HL-60/S4 (cell line): ENCODE data around the gene FXYD2.

Experiments used
- in situ Hi-C: fragments of 300-500 bp; cut with MboI; formaldehyde crosslinking; loops from 2 replicates; pipeline ENCODE4 v1.14.3; 2022; ENCODE audit warnings: low sequenced_read_pairs

FXYD2 gene

DNA sequence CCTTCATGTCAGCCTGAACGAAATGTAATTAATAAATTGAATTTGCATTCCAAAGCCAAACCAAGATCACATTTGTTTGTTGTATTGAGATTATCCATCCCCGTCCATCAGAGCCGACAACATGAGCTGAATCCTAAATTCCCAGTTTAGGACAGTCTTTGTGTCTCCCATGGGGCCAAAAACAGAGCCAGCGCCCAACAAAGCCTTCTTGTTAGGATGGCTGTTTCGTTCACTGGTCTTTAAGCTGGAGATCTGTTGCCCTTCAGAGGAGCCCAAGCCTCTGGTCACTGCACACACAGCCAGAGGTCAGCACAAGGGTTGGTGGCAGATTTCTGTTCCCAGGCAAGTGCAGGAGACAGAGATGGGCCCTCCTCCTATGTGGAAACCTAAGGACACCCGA is 53.3 kb downstream of the FXYD2 start:
- in situ Hi-C loops, result no loop called here

DNA sequence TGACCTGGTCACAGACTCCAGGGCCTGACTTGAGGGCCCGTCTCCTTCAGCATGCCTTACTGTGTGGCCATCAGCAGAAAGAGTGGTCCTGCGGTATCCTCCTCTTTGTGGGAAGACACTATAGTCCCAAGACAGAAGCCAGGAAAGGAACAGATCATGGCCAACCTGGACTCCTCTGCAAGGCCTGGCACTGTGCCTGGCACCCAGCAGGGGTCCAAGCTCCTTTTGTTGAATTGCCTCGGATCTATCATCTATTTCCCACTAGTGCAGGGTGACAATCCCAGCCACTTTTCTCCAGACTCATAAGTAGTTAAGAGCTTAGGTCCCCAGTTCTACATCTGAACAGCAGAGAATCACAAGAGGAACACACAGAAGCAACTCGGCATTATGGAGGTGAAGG is 54.5 kb downstream of the FXYD2 start:
- in situ Hi-C loops, result no loop called here
